DMS153 treated with DMSO at 0.1 percent for 48 hours (cell line): ENCODE results near the gene HDGFL2.

Experiments
- DNase-seq: peaks from one replicate; lab custom pipeline; 2025; ENCODE audit not compliant: unreplicated experiment; lab: John Stamatoyannopoulos, UW

The HDGFL2 gene

GRCh38 chr19:4464815-4465581 is 7.1 kb upstream of the HDGFL2 start:
- DNase-seq: no peak

GRCh38 chr19:4467835-4468234 is 4.3 kb upstream of the HDGFL2 start:
- DNase-seq: no peak

GRCh38 chr19:4471403-4472173 is 509 bp upstream of the HDGFL2 start:
- peak; percentile 100 for DNase-seq

- no peak for DNase-seq
These were observed 1.1 kb downstream of the HDGFL2 start for GRCh38 chr19:4473011-4473762.

- no peak for DNase-seq
These were observed 1.8 kb downstream of the HDGFL2 start for GRCh38 chr19:4473763-4474513.

DNA sequence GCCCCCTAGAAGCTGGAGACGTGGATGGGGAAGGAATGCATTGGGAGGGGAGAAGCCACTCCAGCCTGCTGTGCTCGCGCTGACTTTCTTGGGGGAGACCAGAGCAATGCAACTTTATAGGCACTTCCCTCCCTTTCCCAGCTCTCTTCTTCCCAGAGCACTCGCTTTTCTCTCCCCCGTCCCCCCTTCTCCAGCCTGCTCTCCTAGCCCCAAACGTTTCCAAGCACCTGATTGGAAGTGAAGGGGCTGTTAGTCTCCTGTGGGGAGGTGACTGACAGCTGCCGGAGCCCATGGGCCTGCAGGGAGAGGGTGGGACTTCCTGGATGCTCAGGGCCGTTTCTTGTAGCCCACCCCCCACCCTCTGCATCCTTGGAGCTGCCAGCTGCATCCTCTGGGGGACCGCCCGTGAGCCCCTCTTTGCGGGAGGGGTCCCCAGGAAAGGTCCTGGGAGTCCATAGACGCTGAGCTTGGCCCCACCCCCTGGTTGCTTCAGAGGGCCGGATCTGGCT is 2.5 kb downstream of the HDGFL2 start:
- DNase-seq: peak; percentile 43

- no peak for DNase-seq
These were observed 5.1 kb downstream of the HDGFL2 start for GRCh38 chr19:4477034-4477801.

DNA sequence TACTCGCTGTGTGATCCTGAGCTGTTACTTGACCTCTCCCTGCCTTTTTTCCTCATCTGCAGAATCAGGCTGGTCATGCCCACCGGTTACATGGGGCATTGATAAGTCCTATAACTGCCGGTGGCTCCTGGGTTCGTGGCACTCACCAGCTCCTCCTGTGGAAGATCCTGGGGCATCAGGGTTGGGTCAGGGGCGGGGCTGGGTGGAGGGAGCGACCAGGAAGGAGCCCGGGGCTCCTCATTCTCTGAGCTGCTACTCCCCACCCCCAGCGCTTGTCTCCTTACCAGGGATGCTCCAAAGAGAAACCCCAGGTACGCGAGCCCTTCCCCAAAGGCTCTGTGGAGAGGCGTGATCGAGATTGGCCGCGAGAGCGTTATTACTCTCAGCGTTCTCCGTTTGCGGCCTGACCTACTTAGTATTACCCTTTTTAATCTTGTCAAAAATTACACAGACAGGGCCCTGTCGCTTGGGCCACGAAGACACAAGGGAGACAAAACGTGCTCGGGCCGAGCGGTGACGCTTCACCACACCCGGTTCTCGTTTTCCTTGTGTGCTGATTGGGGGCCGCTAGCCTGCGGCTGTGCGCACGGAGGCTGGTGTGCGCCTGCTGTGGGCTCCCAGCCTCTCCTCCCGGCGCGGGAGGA is 10.7 kb downstream of the HDGFL2 start:
- DNase-seq: no peak

DNA sequence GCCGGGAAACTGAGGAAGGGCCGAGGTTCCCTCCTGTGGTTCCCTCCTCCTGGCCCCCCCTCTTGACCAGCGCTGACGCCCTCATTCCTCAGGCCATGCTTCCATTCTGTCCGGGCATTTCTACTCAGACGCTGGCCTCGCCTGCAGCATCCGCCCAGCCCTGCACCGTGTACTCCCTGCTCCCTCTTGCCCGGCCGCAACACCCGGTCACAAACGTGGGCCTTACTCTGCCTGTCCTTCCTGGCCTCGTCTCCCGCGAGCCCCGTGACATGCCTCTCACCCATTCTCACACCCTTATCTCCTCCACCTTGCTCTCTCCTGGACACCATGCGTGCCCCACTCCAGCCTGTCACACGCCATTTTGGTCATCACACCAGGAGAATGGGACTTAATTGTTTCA is 11.3 kb downstream of the HDGFL2 start:
- no peak for DNase-seq

GRCh38 chr19:4487572-4487971 is 15.5 kb downstream of the HDGFL2 start:
- no peak for DNase-seq

DNA sequence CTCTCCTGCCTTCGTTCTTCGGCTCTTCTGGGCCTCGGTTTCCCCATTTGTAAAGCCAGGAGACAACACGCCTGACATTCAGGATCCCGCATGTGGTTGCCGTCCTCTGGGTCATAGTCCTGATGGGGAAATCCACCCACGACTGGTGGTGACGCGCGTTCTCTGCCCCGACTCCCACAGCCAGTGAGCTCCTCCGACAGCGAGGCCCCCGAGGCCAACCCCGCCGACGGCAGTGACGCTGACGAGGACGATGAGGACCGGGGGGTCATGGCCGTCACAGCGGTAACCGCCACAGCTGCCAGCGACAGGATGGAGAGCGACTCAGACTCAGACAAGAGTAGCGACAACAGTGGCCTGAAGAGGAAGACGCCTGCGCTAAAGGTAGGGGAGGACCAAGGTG is 16.4 kb downstream of the HDGFL2 start:
- DNase-seq: no peak

- no peak for DNase-seq
These were observed 19.3 kb downstream of the HDGFL2 start for GRCh38 chr19:4491446-4491845.

DNA sequence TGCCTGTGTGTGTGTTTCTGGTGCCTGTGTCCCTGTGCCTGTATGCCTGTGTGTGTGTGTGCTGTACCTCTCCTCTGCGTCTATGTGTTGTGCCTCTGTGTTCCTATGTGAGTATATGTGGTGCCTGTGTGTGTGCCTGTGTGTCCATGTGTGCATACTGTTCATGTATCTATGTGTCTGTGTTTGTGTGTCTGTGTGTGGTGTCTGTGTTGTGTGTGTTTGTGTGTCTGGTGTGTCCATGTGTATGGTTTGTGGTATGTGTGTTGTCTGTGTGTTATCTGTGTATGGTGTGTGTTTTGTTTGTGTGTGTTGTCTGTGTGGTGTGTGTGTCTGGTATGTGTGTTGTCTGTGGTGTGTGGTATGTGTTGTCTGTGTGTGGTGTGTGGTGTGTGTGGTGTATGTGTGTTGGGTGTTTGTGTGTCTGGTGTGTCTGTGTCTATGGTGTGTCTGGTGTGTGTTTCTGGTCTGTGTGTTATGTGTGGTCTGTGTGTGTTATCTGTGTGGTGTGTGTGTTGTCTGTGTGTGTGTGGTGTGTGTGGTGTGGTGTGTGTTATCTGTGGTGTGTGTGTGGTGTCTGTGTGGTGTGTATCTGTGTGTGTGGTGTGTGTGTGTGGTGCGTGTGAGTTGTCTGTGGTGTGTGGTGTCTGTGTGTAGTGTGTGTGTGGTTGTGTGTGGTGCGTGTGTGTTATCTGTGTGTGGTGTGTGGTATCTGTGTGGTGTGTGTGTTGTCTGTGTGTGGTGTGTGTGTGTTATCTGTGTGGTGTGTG is 20.4 kb downstream of the HDGFL2 start:
- DNase-seq: no peak

DNA sequence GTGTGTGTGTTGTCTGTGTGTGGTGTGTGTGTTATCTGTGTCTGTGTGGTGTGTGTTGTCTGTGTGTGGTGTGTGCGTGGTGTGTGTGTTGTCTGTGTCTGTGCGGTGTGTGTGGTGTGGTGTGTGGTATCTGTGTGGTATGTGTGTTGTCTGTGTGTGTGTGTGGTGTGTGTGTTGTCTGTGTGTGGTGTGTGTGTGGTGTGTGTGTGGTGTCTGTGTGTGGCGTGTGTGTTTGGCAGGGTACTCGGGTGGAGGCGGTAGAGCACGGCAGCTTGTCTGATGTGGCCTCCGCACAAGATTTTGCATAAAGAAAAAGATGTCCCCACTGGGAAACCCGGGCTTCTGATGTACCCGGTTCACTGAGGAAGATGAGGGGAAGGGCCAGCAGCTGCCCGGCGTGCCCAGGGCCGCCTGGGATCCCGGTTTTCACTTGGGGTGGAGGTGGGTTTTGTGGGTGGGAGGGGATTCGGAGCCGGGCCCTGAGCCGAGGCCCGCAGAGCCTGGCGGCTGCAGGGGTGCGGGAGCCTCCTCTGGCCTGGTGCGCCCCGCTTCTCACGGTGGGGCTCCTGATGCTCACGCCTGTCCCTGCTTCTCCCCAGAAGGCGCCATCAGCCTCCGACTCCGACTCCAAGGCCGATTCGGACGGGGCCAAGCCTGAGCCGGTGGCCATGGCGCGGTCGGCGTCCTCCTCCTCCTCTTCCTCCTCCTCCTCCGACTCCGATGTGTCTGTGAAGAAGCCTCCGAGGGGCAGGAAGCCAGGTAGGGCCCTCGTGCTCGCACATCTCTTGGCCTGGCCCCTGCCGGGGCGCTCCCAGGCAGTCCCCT is 21.2 kb downstream of the HDGFL2 start:
- DNase-seq: no peak

DNA sequence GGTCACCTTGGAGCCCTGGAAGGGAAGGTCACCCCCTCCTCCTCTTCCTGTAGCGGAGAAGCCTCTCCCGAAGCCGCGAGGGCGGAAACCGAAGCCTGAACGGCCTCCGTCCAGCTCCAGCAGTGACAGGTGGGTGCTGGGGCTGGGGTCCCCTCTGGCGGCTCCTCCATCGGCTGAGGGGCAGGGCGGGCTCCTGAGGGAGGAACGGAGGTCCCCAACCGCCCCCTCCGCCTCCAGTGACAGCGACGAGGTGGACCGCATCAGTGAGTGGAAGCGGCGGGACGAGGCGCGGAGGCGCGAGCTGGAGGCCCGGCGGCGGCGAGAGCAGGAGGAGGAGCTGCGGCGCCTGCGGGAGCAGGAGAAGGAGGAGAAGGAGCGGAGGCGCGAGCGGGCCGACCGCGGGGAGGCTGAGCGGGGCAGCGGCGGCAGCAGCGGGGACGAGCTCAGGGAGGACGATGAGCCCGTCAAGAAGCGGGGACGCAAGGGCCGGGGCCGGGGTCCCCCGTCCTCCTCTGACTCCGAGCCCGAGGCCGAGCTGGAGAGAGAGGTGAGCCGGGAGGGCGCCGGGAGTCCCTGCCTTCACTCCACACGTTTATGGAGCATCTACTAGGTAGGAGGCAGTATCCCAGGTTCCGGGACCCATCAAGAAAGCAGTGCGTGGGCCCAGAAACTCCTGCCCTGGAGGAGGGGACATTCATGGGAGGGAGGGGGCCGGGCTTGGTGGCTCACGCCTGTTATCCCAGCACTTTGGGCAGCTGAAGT is 22.0 kb downstream of the HDGFL2 start:
- no peak for DNase-seq

DNA sequence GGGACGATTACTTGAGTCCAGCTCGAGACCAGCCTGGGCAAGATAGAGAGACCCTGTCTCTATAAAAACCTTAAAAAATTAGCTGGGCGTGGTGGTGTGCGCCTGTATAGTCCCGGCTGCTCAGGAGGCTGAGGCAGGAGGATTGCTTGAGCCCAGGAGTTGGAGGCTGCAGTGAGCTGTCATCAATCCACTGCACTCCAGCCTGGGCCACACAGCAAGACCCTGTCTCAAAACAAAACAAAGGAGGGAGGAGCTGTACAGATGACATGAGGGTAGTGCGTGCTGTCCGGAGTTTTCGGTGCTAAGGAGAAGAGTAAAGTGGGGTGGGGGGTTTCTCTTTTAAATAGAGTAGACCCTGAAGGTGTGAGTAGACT is 22.6 kb downstream of the HDGFL2 start:
- DNase-seq: no peak

DNA sequence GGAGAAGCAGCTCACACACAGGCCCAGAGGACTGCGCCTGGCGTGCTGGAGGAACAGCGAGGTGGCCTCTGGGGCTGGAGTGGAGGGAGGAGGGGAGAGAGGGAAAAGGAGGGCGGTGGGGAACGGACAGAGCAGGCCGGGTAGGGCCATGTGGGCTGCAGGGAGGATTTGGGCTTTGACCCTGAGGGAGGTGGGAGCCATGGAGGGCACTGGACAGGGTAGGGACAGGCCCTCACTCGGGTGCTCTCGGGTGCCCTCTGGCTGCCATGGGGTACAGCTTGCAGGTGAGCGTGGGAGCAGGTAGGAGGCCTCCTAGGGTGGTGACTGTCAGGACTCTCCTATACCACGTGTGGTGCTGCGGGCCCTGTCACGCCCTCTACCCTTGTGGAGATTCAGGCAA is 23.4 kb downstream of the HDGFL2 start:
- no peak for DNase-seq
